ENCODE data around the gene CYP2D6.
"Not testable (repeated sequence)": the region's sequence is repeated elsewhere in the genome, so short reads cannot be mapped to it uniquely, and the experiment has no call there.

Gene CYP2D6

DNA sequence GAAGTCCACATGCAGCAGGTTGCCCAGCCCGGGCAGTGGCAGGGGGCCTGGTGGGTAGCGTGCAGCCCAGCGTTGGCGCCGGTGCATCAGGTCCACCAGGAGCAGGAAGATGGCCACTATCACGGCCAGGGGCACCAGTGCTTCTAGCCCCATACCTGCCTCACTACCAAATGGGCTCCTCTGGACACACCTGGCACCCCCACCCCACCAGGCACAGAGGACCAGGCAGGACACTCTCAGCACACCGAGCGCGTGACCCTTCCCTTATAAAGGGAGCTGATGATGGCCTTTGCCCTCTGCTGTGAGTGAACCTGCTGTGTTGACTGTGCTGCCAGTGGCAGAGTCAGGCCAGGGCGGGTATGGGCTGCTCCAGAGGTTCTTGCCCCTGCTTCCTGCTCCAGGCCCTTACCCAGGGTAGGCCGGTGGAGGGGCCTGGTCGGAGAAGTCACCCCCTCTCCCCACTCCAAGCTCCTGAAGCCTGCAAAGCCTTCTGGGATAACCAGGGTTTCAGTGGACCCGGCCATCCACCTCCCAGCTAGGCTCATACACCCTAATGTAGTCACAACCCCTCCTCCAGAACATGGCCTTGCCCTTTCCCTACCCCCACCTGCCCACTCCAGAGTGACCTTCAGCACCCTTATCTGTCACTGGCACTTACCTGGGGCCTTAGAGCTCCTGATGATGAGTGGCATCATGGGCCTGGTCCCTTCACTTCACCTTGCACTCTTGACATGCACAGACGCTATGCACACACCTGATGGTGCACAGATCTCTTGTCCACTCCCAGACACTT is at the start of gene CYP2D6:
Gene CYP2D6 (minus strand): TSS at position 172 of the 793 bp plus-strand sequence. CDS start 19 bp downstream, at position 153.
- DNase-seq: not testable (repeated sequence)

GRCh38 chr22:42179616-42180015 is 49.0 kb upstream of the CYP2D6 start:
- no peak for DNase-seq

DNA sequence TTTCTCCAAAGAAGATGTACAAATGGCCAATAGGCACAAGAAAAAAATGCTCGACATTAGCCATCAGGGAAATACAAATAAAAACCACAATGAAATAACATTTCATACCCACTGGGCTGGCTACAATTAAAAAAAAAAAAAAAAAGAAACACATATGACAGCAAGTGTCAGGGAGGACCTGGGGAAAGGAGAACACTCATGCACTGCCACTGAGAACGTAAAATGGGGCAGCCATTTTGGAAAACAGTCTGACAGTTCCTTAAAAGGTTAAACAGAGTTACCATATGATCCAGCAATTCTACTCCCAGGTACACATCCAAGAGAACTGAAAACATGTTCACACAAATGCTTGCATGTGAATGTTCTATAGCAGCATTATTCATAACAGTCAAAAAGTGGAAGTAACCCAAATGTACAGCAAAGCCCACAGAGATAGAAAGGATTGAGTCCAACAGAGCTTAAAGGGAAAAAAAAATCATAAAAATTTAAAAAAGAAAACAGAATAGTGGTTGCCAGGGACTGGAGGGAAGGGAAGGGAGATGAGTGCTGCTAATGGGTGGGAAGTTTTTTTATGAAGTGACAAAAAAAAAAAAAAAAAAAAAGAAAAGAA is 48.4 kb upstream of the CYP2D6 start:
- no peak for DNase-seq

GRCh38 chr22:42177891-42178336 is 47.3 kb upstream of the CYP2D6 start:
- no peak for DNase-seq

GRCh38 chr22:42176255-42176915 is 45.8 kb upstream of the CYP2D6 start:
- no peak for DNase-seq

GRCh38 chr22:42174062-42174461 is 43.5 kb upstream of the CYP2D6 start:
- no peak for DNase-seq

DNA sequence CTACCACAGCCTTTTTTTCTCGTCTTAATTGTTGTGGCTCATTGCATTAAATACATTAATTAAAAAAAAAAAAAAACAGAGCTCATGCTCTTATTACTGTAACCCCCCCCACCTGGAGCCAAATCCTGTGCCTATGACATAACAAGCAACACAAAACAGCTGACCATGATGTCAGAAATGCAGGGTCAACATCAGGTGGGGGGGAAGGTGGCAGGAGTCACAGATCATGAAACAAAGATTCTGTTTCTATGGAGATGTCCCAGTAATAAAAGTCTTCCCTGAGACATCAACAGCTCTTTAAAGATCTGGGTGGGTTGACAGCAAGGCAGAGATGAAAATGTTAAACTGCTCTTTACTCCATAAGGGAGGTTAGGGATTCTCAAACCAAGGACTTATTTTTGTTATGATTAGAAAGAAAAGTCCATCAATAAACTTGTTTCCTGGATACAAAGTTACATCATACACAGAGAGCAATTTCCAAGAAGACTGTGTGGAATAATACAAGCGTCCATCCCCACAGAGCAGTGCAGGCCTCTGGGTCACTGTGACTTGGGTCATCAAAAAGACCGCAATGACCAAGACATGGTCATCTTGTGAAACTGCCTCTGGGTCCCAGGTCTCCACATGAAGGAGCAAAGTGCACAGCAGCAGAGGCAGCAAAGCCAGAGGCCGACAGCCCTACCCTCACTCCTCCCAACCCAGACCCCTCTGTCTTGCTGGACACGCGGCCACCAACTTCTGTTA is 42.7 kb upstream of the CYP2D6 start:
- no peak for DNase-seq

GRCh38 chr22:42172773-42173172 is 42.2 kb upstream of the CYP2D6 start:
- no peak for DNase-seq

- DNase-seq: no peak
Observed at GRCh38 chr22:42171946-42172719, 41.5 kb upstream of the CYP2D6 start.

DNA sequence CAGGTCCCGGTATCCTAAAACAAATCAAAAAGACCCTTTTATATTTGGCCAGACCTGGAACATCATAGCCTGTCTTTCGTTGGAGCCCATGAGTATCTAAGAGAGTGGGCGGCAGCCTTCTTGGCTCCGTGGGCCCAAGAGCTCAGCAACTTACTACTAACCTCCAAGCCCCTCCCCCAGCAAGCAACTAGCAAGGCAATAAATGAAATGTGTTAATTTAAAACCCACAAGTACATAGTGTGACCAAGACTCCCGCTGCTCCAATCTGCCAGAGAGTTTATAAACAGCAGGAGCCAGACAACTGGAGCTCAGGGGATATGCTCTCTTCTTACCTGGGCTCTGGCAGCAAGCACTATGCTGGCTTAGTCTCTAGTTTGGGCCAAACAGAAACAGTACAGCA is 40.8 kb upstream of the CYP2D6 start:
- DNase-seq: no peak

DNA sequence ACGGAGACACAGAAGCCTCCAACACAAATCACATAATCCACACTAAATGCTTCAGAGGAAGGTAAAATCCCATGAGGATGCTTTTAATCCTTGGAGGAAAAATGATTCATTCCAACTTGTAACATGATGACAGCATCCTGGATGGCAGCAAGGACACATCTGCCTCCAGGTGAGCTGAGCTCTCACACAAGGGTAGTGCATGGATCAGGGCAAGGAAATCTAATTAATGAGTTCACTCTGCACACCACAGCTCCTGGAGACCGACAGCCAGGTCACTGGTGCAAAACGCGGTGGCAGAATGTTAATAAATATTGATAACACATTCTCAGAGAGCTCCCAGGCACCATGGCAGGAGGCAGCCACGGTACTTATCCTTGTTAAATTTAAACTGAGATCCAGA is 40.3 kb upstream of the CYP2D6 start:
- DNase-seq: no peak

GRCh38 chr22:42169055-42169469 is 38.5 kb upstream of the CYP2D6 start:
- DNase-seq: peak; percentile 41

DNA sequence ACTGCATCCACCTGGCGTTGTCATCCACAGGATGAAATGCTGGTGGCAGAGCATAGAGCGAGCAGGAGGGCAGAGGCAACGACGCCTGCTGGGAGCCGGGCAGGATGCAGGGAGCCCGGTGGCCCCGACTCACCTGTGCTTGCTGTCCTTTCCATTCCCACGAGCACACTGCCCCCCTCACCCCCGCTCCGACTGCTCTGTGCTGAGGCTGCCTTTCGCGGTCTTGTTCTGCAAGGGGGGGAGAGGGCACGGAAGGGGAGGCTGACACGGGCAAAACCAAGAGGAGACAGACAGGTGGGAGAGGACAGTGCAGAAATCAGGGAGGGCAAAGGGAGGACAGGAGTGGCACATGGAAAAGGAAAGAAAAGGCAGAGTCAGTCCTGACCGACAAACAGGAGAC is 37.9 kb upstream of the CYP2D6 start:
- no peak for DNase-seq

- no peak for DNase-seq
Observed at GRCh38 chr22:42167066-42167465, 36.5 kb upstream of the CYP2D6 start.

GRCh38 chr22:42164901-42165300 is 34.3 kb upstream of the CYP2D6 start:
- DNase-seq: no peak

- no peak for DNase-seq
Observed at GRCh38 chr22:42163515-42163914, 32.9 kb upstream of the CYP2D6 start.

DNA sequence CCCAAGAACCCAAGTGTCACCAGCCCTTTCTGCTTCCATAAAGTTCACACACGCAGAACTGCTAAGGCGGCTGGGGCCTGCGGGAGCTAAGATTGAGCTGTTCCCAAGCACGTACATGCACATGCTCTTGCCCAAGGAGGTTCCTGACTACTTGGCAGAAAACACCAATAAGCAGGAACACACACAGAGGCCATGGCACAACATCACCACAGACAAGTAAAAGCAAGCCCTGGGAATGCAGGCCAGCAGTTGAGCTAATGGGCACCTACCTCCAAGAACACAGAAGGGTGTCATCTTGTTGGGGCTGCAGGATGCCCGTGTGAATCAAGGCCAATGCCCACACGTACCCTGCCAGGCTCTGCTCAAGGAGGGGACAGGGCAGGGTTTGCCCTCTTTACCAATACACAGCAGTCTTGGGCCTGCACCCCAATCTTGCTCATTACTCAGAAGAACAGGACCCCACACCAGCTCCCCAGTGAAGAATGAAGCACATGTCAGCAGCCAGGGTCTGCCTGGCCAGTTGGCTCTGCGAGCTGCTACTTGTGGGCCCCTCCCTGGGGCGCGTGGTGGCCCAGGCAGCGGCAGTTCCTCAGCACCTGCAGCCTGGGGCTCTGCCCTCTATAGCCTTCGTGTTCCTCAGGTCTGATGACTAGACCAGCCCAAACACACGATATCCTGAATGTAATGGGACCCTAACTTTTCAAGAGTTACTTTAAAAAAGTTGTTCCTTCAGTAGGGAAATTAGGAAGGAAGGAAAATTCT is 32.3 kb upstream of the CYP2D6 start:
- DNase-seq: no peak

- DNase-seq: no peak
Observed at GRCh38 chr22:42160830-42161696, 30.5 kb upstream of the CYP2D6 start.

DNA sequence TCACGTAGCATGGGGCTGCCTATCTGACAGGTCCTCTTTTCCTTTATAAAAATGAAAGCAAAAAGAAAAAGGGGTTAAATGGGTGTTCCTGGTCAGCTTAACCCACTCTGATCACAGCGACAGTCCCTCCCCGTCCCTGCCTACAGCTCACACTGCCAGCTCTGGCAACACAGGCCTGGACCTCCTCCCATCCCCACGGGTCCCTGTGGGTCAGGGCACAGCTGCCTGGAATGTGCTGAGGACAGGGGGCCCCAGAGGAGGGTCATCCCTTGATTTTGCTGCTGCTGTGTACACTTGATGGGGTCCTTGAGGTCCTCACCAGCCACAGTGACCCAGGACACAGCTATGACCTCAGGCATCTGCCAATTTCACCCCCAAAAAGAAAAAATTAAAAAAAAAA is 29.6 kb upstream of the CYP2D6 start:
- DNase-seq: no peak

- DNase-seq: no peak
Observed at GRCh38 chr22:42158456-42159132, 28.0 kb upstream of the CYP2D6 start.

All from NCI-H510A treated with DMSO at 0.1 percent for 48 hours (cell line).